LNCaP clone FGC (cell line): Measurements from ENCODE around the gene TCF25.

Experiments used
- DNase-seq: peaks from one replicate; pipeline ENCODE4 v3.0.0-alpha.2; 2011; ENCODE audit warnings: low read depth
- H3K4me3 ChIP-seq: 2 replicates; pipeline ENCODE4 v1.5.1; 2011; ENCODE audit warnings: mild to moderate bottlenecking, low read depth, low read length, control low read depth
- TF ChIP-seq, protein P1 (sequence below): IDR thresholded peaks from 2 replicates; pipeline ENCODE4 v1.5.1; 2012; ENCODE audit warnings: mild to moderate bottlenecking; ENCODE audit not compliant: control insufficient read depth, insufficient read depth; ENCODE audit errors: extremely low read depth

TCF25 gene

GRCh38 chr16:89902980-89903379 lies 29.6 kb downstream of the TCF25 start:
- TF ChIP-seq, protein P1, sequence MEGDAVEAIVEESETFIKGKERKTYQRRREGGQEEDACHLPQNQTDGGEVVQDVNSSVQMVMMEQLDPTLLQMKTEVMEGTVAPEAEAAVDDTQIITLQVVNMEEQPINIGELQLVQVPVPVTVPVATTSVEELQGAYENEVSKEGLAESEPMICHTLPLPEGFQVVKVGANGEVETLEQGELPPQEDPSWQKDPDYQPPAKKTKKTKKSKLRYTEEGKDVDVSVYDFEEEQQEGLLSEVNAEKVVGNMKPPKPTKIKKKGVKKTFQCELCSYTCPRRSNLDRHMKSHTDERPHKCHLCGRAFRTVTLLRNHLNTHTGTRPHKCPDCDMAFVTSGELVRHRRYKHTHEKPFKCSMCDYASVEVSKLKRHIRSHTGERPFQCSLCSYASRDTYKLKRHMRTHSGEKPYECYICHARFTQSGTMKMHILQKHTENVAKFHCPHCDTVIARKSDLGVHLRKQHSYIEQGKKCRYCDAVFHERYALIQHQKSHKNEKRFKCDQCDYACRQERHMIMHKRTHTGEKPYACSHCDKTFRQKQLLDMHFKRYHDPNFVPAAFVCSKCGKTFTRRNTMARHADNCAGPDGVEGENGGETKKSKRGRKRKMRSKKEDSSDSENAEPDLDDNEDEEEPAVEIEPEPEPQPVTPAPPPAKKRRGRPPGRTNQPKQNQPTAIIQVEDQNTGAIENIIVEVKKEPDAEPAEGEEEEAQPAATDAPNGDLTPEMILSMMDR = no peak
- no peak for DNase-seq

GRCh38 chr16:89903908-89904515 lies 30.6 kb downstream of the TCF25 start:
- no peak for DNase-seq
- TF ChIP-seq, protein P1 = no peak
- H3K4me3 ChIP-seq = no peak overlapping the region

More at GRCh38 chr16:89902980-89903379, 29.6 kb downstream of the TCF25 start:
- no peak overlapping the region for H3K4me3 ChIP-seq

DNA sequence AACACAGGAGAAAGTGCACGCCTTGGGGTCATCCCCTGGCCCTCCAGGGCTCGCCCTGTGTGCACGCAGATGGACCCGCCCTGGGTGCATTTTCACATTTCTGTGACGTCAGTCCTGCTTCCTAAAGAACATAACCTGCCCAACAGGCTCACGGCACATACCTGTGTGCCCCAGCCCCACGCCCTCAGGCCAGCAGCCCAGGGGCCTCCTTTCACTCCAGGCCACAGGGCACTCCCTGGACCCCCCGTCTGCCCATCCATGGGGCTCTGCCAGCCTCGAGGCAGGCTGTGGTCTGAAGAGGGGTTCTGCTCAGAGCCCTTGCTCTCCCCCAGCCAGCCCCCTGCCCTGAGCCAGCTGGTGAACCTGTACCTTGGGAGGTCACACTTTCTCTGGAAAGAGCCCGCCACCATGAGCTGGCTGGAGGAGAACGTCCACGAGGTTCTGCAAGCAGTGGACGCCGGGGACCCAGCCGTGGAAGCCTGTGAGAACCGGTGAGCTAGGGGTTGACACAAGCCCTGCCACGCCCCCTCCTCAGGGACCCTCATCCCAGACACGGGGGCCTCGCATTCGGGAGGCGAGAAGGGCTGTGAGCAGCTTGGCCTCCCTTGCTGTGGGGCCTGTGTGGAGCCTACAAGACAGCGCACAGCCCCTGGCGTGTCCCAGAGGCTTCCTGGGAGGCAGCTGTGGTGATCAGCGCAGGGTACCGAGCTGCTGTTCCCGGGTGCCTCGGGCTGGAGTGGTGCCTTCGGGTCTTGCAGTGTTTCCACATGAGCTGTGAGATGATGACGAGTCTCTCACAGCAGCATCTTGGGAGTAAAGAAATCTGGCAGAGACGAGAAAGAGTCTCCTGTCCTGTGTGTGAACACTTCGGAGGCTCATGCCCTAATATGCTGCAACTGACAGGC lies 31.5 kb downstream of the TCF25 start:
- H3K4me3 ChIP-seq = no peak overlapping the region
- TF ChIP-seq, protein P1 = no peak
- DNase-seq = no peak

DNA sequence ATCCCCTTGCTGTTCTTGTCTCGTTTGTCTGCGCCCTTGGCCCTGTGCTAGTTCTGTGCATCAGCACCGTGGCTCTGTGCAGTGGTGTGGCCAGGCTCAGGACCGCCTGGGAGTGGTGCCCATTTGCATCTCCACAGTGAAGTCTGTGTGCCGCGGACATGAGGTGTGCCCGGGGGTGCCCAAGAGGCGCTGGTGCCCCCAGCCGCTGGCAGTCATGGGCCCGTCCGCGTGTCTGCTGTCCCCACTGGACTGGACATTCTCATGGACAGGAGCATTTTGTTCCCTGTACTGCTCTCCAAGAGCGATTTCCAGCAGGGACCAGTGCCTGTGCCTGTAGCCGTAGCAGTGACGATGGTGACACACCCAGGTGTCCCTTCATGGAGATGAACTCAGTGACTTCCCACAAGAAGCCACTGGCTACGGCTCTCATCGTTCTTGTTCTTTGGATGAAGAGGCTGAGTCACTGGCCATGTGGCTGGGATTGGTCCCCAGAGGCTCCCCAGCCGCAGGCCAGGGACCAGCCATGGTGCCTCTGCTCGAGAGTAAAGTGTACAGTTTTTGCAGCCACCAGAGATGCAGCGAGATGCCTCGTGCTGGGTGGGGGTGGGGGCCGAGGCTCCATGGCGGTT lies 32.2 kb downstream of the TCF25 start:
- TF ChIP-seq, protein P1 = no peak
- DNase-seq = no peak
- no peak overlapping the region for H3K4me3 ChIP-seq

DNA sequence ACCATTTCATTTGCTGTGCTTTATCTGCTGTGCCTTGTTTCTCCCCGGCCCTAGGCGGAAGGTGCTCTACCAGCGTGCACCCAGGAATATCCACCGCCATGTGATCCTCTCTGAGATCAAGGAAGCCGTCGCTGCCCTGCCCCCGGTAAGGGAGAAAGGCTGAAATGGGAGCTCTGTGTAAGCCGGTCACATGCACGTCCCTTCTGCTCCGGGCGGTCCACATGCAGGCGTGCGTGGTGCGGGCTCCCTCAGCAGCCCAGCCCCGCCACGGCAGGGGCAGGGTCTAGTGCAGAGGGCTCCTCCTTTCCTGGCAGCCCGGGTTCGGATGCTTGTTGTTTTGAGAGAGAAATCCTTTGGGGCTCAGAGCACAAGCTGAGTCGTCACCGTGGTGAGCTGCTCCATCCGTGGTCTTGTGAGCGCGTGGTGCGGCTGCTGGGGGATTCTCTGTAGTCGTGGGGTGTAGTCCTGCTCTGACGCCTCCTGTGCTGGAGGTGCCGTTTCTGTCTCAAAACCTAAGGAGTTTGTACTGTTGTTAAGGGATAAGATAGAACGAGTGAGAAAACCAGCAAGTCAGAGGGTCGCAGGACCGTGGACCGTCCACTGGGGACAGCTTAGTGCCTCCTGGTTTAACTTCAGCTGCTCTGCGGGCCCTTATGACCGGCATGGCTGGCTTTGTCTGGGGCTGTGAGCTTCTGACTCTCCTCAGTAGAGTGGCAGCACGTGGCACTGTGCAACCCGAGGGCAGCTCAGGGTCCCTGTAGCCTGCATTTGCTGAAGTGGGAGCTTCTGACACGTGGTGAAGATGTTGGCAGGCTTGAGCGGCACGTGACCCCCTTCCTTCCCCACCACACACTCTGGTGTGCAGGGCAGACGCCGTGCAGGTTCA lies 33.0 kb downstream of the TCF25 start:
- TF ChIP-seq, protein P1 = no peak
- no peak overlapping the region for H3K4me3 ChIP-seq
- no peak for DNase-seq

DNA sequence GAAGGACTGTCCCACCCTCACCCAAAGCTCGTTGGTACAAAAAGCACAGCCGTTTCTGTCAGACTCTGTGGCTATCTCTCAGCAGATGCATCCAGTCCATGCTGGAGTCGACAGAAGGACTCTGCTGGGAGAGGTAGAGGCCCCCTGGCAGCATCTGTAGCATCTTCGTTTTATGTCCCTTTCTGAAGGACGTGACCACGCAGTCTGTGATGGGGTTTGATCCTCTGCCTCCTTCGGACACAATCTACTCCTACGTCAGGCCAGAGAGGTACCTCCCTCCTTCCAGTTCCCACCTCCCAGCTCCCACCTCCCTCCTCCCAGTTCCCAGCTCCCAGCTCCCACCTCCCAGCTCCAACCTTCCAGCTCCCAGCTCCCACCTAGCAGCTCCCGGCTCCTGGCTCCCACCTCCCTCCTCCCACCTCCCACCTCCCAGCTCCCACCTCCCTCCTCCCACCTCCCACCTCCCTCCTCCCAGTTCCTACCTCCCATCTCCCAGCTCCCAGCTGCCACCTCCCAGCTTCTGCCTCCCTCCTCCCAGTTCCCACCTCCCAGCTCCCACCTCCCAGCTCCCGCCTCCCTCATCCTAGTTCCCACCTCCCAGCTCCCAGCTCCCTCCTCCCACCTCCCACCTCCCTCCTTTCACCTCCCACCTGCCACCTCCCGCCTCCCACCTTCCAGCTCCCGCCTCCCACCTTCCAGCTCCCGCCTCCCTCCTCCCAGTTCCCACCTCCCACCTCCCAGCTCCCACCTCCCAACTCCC lies 33.8 kb downstream of the TCF25 start:
- TF ChIP-seq, protein P1 = no peak
- no peak for DNase-seq
- no peak overlapping the region for H3K4me3 ChIP-seq
